Parathyroid adenoma (tissue), 2 donors: ENCODE data around the gene HAUS7.

Experiments used
- H2AFZ ChIP-seq: fragments of 300-600 bp; sonication (generic); one replicate; pipeline ENCODE4 v1.7.0; 2017; ENCODE audit warnings: antibody characterized with exemption, mild to moderate bottlenecking
- H3K27ac ChIP-seq: fragments of 300-600 bp; sonication (generic); one replicate; pipeline ENCODE4 v1.7.0; 2017
- H3K27me3 ChIP-seq: fragments of 300-600 bp; sonication (generic); one replicate; pipeline ENCODE4 v1.7.0; 2017; ENCODE audit warnings: low read length; ENCODE audit not compliant: control insufficient read depth, insufficient read depth
- H3K36me3 ChIP-seq: fragments of 300-600 bp; sonication (generic); one replicate; pipeline ENCODE4 v1.7.0; 2017; ENCODE audit warnings: low read length; ENCODE audit not compliant: control insufficient read depth, insufficient read depth
- H3K4me1 ChIP-seq: fragments of 300-600 bp; sonication (generic); one replicate; pipeline ENCODE4 v1.7.0; 2017; ENCODE audit warnings: control low read depth
- H3K4me2 ChIP-seq: fragments of 300-600 bp; sonication (generic); one replicate; pipeline ENCODE4 v1.7.0; 2017; ENCODE audit warnings: low read length
- H3K4me3 ChIP-seq: fragments of 300-600 bp; sonication (generic); one replicate; pipeline ENCODE4 v1.7.0; 2017; ENCODE audit warnings: low read depth, low read length
- H3K79me2 ChIP-seq: fragments of 300-600 bp; sonication (generic); one replicate; pipeline ENCODE4 v1.7.0; 2017; ENCODE audit warnings: control low read depth
- H3K9ac ChIP-seq: fragments of 300-600 bp; sonication (generic); one replicate; pipeline ENCODE4 v1.7.0; 2017; ENCODE audit warnings: mild to moderate bottlenecking
- H3K9me3 ChIP-seq: fragments of 300-600 bp; sonication (generic); one replicate; pipeline ENCODE4 v1.7.0; 2017; ENCODE audit warnings: low read length; ENCODE audit not compliant: control insufficient read depth
- CTCF ChIP-seq: fragments of 300-600 bp; sonication (generic); IDR thresholded peaks from one replicate; pipeline ENCODE4 v1.7.0; 2017; ENCODE audit warnings: antibody characterized with exemption, mild to moderate bottlenecking
- donor health status: primary hyperparathyroidism.

Gene HAUS7

GRCh38 chrX:153505361-153505760, 35.0 kb upstream of the HAUS7 start:
- Histone ChIP-seq H3K79me2 (no peaks in the 10 kb centered on the region), H2AFZ (no peak overlapping the region), H3K4me3 (no peak overlapping the region), H3K4me2 (no peak overlapping the region), H3K36me3 (no peaks in the 10 kb centered on the region), H3K27ac (no peak overlapping the region), H3K9me3 (no peaks in the 10 kb centered on the region), H3K4me1 (no peaks in the 10 kb centered on the region), H3K9ac (no peak overlapping the region), H3K27me3 (no peaks in the 10 kb centered on the region)
- no peak for TF ChIP-seq CTCF

GRCh38 chrX:153504445-153505016, 34.2 kb upstream of the HAUS7 start:
- H3K4me2 ChIP-seq = no peak overlapping the region
- H2AFZ ChIP-seq = no peak overlapping the region
- H3K36me3 ChIP-seq = no peaks in the 10 kb centered on the region
- no peak overlapping the region for H3K9ac ChIP-seq
- no peaks in the 10 kb centered on the region for H3K27me3 ChIP-seq
- no peaks in the 10 kb centered on the region for H3K4me1 ChIP-seq
- no peak overlapping the region for H3K4me3 ChIP-seq
- H3K79me2 ChIP-seq = no peaks in the 10 kb centered on the region
- TF ChIP-seq CTCF = no peak
- H3K9me3 ChIP-seq = no peaks in the 10 kb centered on the region
- no peak overlapping the region for H3K27ac ChIP-seq

GRCh38 chrX:153502796-153503195, 32.4 kb upstream of the HAUS7 start:
- Histone ChIP-seq H3K4me1 (no peaks in the 10 kb centered on the region), H3K36me3 (no peaks in the 10 kb centered on the region), H3K79me2 (no peaks in the 10 kb centered on the region), H3K27me3 (no peaks in the 10 kb centered on the region), H3K4me3 (no peak overlapping the region), H3K9ac (no peak overlapping the region), H3K9me3 (no peaks in the 10 kb centered on the region), H3K4me2 (no peak overlapping the region), H2AFZ (no peak overlapping the region), H3K27ac (no peak overlapping the region)
- no peak for TF ChIP-seq CTCF

GRCh38 chrX:153502131-153502530, 31.8 kb upstream of the HAUS7 start:
- H3K9ac ChIP-seq = no peak overlapping the region
- H3K36me3 ChIP-seq = no peaks in the 10 kb centered on the region
- no peak overlapping the region for H3K4me3 ChIP-seq
- H3K4me2 ChIP-seq = no peak overlapping the region
- H2AFZ ChIP-seq = no peak overlapping the region
- TF ChIP-seq CTCF = no peak
- H3K79me2 ChIP-seq = no peaks in the 10 kb centered on the region
- no peaks in the 10 kb centered on the region for H3K27me3 ChIP-seq
- no peak overlapping the region for H3K27ac ChIP-seq
- H3K4me1 ChIP-seq = no peaks in the 10 kb centered on the region
- H3K9me3 ChIP-seq = no peaks in the 10 kb centered on the region

DNA sequence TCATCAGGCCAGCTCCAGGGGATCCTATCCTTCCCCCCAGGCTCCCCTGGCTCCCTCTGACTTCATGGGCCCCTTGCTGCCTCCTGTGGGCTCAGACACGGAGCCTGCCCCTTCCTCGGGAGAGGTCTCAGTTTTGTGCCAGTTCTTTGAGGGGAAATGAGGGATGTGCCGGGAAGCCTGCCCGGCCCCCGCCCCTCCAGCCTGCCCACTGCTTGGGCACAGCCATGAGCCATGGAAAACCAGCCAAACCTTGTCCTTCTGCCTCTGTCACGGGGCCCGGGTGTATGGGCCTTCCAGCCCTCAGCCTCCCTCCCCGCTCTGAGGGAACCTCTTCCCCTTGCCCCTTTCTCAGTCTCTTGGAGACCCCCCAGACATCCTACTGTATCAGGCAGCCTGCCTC, 31.2 kb upstream of the HAUS7 start:
- no peaks in the 10 kb centered on the region for H3K27me3 ChIP-seq
- H3K4me3 ChIP-seq = no peak overlapping the region
- TF ChIP-seq CTCF = no peak
- H3K79me2 ChIP-seq = no peaks in the 10 kb centered on the region
- no peaks in the 10 kb centered on the region for H3K9me3 ChIP-seq
- H3K4me1 ChIP-seq = no peaks in the 10 kb centered on the region
- no peak overlapping the region for H3K9ac ChIP-seq
- no peak overlapping the region for H3K27ac ChIP-seq
- no peak overlapping the region for H2AFZ ChIP-seq
- H3K36me3 ChIP-seq = no peaks in the 10 kb centered on the region
- H3K4me2 ChIP-seq = no peak overlapping the region
